ENCODE results near the gene ELMO1.

GRCh38 chr7:36825501-36825900, 623.2 kb downstream of the ELMO1 start:
- no peak for TF ChIP-seq CTCF (IDR thresholded peaks at IDR 0.05; ENCODE audit: low read depth, low read length)
- no peak for TF ChIP-seq POLR2A (IDR thresholded peaks at IDR 0.05; ENCODE audit: extremely low read depth, insufficient read length)
- TF ChIP-seq MAX (IDR thresholded peaks at IDR 0.05; ENCODE audit: low read depth, low read length): no peak

All from NB4 (cell line).